SJCRH30 (cell line): ENCODE data around the gene BBS1. TPM values are rescaled to one million over a fixed set of nuclear protein-coding genes. Genes with fewer than 3 reads are reported as not detected.
"Not testable (repeated sequence)": the region's sequence is repeated elsewhere in the genome, so short reads cannot be mapped to it uniquely, and the experiment has no call there.

Experiments
- DNase-seq, 2 experiments: peaks; one replicate each; pipeline ENCODE4 v3.0.0-alpha.2; 2015 to 2020
- H3K27ac ChIP-seq: fragments of 250-450 bp; sonication (Bioruptor Pico); 2 replicates; pipeline ENCODE4 v1.5.1; 2020; ENCODE audit warnings: mild to moderate bottlenecking, moderate library complexity
- H3K27me3 ChIP-seq: fragments of 250-450 bp; sonication (Bioruptor Pico); 2 replicates; pipeline ENCODE4 v1.5.1; 2020; ENCODE audit warnings: mild to moderate bottlenecking, moderate library complexity
- H3K36me3 ChIP-seq: fragments of 250-450 bp; sonication (Bioruptor Pico); 2 replicates; pipeline ENCODE4 v1.5.1; 2020; ENCODE audit warnings: mild to moderate bottlenecking, moderate library complexity
- H3K4me1 ChIP-seq: fragments of 250-450 bp; sonication (Bioruptor Pico); 2 replicates; pipeline ENCODE4 v1.5.1; 2020; ENCODE audit warnings: mild to moderate bottlenecking, moderate library complexity
- H3K4me3 ChIP-seq: fragments of 250-450 bp; sonication (Bioruptor Pico); 2 replicates; pipeline ENCODE4 v1.5.1; 2020; ENCODE audit warnings: mild to moderate bottlenecking, moderate library complexity
- H3K9me3 ChIP-seq: fragments of 250-450 bp; sonication (Bioruptor Pico); replicated peaks from 2 replicates; pipeline ENCODE4 v1.5.1; 2020; ENCODE audit warnings: mild to moderate bottlenecking, moderate library complexity
- total RNA-seq: library from RNA; depleted of rRNA; stranded (reverse); fragments of >200 nt; shearing (Covaris generic); gene quantifications from 2 replicates; pipeline ENCODE4 v1.2.3, GENCODE V29; 2014; rRNA removed

The BBS1 gene
- 11.0 and 13.6 TPM in 2 replicates for total RNA-seq

GRCh38 chr11:66510271-66510989 is at the start of gene BBS1:
Gene BBS1, plus strand, starts transcription at chr11:66510635. Its CDS starts 25 bp downstream, at chr11:66510660.
- no peaks in the 10 kb centered on the region for H3K27me3 ChIP-seq
- H3K4me1 ChIP-seq = peaks cover 3% of the 10 kb centered on the region; the same call in 1 of the 2 replicates
- peak within 1 kb of the TSS; percentile 89 for H3K4me3 ChIP-seq
- DNase-seq = peak; percentile 84 to 86
- H3K36me3 ChIP-seq = no peaks in the 10 kb centered on the region
- no peaks in the 10 kb centered on the region for H3K9me3 ChIP-seq
- peak within 1 kb of the TSS; percentile 21 for H3K27ac ChIP-seq

GRCh38 chr11:66462010-66462409 is 48.4 kb upstream of the BBS1 start:
- DNase-seq = no peak
- H3K9me3 ChIP-seq = no peaks in the 10 kb centered on the region
- no peaks in the 10 kb centered on the region for H3K36me3 ChIP-seq
- H3K27me3 ChIP-seq = no peaks in the 10 kb centered on the region
- peaks cover 6% of the 10 kb centered on the region; the same call in 1 of the 2 replicates for H3K4me1 ChIP-seq
- H3K4me3 ChIP-seq = no peak overlapping the region
- no peak overlapping the region for H3K27ac ChIP-seq

DNA sequence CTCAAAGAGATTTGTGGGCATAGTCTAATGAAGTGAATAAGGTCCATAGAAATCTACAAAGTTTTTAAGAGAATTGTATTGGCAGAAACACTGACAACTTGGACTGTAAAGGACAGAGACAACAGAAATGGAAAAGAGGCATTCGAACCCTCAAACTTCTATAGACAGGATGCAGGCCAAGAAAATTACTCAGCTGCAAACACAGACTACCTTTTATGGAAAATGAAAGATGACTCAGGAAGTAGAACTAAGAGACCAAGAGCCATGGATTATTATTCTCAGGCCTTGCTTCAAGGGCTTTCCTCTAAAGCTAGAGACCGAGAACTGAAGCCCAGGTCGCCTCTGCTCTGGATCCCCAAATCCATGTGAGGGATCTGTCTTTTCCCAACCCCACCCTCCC is 47.5 kb upstream of the BBS1 start:
- H3K9me3 ChIP-seq = no peaks in the 10 kb centered on the region
- H3K4me1 ChIP-seq = peaks cover 6% of the 10 kb centered on the region; the same call in 1 of the 2 replicates
- H3K27ac ChIP-seq = no peak overlapping the region
- H3K4me3 ChIP-seq = no peak overlapping the region
- H3K27me3 ChIP-seq = no peaks in the 10 kb centered on the region
- no peaks in the 10 kb centered on the region for H3K36me3 ChIP-seq
- no peak for DNase-seq

GRCh38 chr11:66464116-66464515 is 46.3 kb upstream of the BBS1 start:
- H3K9me3 ChIP-seq, DNase-seq, H3K4me1 ChIP-seq, H3K36me3 ChIP-seq, H3K27me3 ChIP-seq, H3K4me3 ChIP-seq, H3K27ac ChIP-seq: not testable (repeated sequence)

GRCh38 chr11:66464916-66465315 is 45.5 kb upstream of the BBS1 start:
- Histone ChIP-seq H3K9me3 (no peaks in the 10 kb centered on the region), H3K27me3 (no peaks in the 10 kb centered on the region), H3K4me1 (peaks cover 6% of the 10 kb centered on the region; the same call in 1 of the 2 replicates), H3K27ac (no peak overlapping the region), H3K36me3 (no peaks in the 10 kb centered on the region), H3K4me3 (no peak overlapping the region)
- DNase-seq = no peak

DNA sequence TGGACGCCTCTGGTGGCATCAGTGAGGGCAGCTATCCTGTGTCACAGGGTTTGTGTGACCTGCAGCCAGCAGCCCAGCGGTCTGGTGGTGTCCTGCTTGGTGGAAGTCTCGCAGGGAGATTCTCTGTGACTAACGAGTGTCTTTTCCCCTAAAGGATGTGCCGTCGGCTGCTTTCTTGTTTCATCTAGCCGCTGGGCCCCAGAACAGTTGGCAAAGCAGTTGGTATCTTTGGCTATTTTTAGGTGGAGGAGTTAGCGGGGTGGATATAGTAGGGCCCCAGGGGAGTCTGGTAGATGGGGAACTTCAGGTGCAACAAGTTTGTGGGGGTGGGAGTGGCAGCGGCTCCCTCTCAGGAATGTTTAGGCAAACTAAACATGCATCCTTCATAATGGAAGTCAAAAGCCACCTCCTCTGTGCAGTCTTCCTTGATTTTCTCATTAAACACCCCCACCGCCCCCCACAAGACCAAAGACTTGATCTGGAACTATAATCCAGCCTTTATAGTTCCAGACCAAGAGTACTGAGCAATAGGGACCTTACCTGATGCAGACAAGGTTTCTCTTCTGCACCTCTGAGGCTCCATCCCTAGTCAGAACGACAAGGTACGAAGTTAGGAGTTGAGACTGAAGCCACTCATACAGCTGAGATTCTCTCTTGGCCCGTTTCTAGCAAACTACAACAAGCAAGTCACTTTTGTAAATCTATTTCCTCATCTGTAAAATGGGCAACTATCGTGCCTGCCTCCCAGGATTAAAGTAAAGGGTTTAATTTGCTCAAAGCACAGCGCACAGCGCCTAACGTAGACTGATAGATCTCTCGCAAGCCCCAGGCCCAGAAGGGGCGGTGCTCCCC is 44.8 kb upstream of the BBS1 start:
- Histone ChIP-seq H3K9me3 (no peaks in the 10 kb centered on the region), H3K4me3 (peak overlapping the region; percentile 63), H3K4me1 (peaks cover 6% of the 10 kb centered on the region; the same call in 1 of the 2 replicates), H3K27me3 (no peaks in the 10 kb centered on the region), H3K36me3 (no peaks in the 10 kb centered on the region), H3K27ac (no peak overlapping the region)
- peak in 1 of 2 experiments; percentile 20 for DNase-seq

- Histone ChIP-seq H3K36me3 (no peaks in the 10 kb centered on the region), H3K4me1 (peaks cover 6% of the 10 kb centered on the region; the same call in 1 of the 2 replicates), H3K9me3 (no peaks in the 10 kb centered on the region), H3K4me3 (peak within 1 kb of the TSS; percentile 63), H3K27ac (no peak within 1 kb of the TSS), H3K27me3 (no peaks in the 10 kb centered on the region)
- peak; percentile 92 to 96 for DNase-seq
Observed at GRCh38 chr11:66466225-66467033, 44.0 kb upstream of the BBS1 start, which contains the start of gene PELI3. Gene PELI3, plus strand, starts transcription at chr11:66466905. Its CDS starts 1,224 bp downstream, at chr11:66468129.

DNA sequence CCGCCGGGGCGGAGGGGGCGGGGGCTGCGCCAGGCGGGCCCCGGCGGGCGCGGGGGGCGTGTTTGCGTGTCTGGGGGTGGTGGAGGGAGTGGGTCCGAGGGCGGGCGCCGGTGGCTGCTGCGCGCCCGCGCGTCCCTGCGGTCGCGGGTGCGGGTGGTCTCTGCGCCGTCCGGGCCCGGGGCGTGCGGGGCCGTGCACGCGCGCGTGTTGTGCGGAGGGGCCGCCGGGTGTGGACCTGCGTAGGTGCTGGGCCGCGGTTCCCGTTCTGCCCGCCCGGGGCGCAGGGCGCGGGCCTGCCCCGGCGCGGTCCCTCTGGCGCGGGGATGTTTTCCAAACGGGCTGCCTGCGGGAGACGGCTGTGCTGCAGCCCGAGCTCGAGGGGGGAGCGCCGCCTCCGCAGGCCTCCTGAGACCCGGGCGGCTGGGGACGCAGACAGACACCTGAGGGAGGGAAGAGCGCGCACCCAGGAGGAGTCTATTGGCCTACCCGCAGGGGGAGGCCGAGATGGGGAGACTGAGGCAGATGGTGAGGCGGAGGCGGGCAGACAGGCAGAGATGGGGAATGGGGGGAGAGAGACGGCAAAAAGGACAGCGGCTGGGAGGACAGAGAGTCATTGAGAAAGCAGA is 43.3 kb upstream of the BBS1 start:
- Histone ChIP-seq H3K27me3 (no peaks in the 10 kb centered on the region), H3K4me3 (peak overlapping the region; percentile 63), H3K4me1 (peaks cover 6% of the 10 kb centered on the region; the same call in 1 of the 2 replicates), H3K9me3 (no peaks in the 10 kb centered on the region), H3K27ac (no peak overlapping the region), H3K36me3 (no peaks in the 10 kb centered on the region)
- peak in 1 of 2 experiments; percentile 32 for DNase-seq

GRCh38 chr11:66467756-66468155 is 42.7 kb upstream of the BBS1 start:
- H3K4me3 ChIP-seq = peak overlapping the region; percentile 63
- no peaks in the 10 kb centered on the region for H3K36me3 ChIP-seq
- no peaks in the 10 kb centered on the region for H3K9me3 ChIP-seq
- peaks cover 6% of the 10 kb centered on the region; the same call in 1 of the 2 replicates for H3K4me1 ChIP-seq
- no peak overlapping the region for H3K27ac ChIP-seq
- no peaks in the 10 kb centered on the region for H3K27me3 ChIP-seq
- DNase-seq = no peak

- Histone ChIP-seq H3K9me3 (no peaks in the 10 kb centered on the region), H3K4me3 (no peak overlapping the region), H3K36me3 (no peaks in the 10 kb centered on the region), H3K4me1 (peaks cover 6% of the 10 kb centered on the region; the same call in 1 of the 2 replicates), H3K27me3 (no peaks in the 10 kb centered on the region), H3K27ac (no peak overlapping the region)
- no peak for DNase-seq
Observed at GRCh38 chr11:66468691-66469090, 41.7 kb upstream of the BBS1 start.

DNA sequence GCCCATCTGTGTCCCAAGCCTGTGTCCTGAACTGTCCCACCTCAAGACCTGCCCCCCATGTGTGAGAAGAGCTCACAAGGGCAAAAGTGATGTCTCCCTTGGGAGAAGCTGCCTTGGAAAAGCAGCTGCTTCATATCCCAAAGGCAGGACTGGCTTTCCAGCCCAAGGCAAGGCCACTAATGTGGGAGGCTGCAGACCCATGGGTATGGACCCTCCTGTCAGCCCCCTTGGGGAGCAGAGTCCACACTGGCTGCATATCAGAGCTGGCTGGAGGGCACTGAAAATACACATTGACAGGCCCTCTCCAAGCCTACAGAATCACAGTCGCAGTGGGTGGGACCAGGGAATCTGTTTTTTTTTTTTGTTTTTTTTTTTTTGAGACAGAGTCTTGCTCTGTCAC is 41.0 kb upstream of the BBS1 start:
- H3K27ac ChIP-seq = no peak overlapping the region

DNA sequence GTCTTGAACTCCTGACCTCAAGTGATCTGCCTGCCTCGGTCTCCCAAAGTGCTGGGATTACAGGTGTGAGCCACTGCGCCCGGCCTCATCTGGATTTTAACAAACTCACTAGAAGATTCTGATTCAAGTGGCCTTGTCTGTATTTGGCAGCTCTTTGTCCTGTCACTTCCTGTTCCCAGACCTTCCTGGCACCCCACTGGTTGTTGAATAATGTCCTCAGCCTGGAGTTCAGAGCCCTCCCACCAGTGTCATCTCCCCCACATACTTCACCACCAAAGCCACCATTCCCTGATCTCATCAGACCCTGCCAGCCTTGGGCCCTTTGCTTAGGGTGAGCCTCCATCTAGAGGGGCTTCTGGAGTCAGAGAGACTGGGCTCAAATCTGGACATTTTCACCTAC is 40.4 kb upstream of the BBS1 start:
- no peak for DNase-seq
- H3K27ac ChIP-seq = no peak overlapping the region
- no peak overlapping the region for H3K4me3 ChIP-seq
- H3K4me1 ChIP-seq = peaks cover 6% of the 10 kb centered on the region; the same call in 1 of the 2 replicates
- H3K27me3 ChIP-seq = no peaks in the 10 kb centered on the region
- no peaks in the 10 kb centered on the region for H3K9me3 ChIP-seq
- no peaks in the 10 kb centered on the region for H3K36me3 ChIP-seq

More for the DNA sequence above, 41.0 kb upstream of the BBS1 start:
- Histone ChIP-seq H3K27me3 (no peaks in the 10 kb centered on the region), H3K9me3 (no peaks in the 10 kb centered on the region), H3K4me1 (peaks cover 6% of the 10 kb centered on the region; the same call in 1 of the 2 replicates), H3K36me3 (no peaks in the 10 kb centered on the region), H3K4me3 (no peak overlapping the region)
- no peak for DNase-seq

DNA sequence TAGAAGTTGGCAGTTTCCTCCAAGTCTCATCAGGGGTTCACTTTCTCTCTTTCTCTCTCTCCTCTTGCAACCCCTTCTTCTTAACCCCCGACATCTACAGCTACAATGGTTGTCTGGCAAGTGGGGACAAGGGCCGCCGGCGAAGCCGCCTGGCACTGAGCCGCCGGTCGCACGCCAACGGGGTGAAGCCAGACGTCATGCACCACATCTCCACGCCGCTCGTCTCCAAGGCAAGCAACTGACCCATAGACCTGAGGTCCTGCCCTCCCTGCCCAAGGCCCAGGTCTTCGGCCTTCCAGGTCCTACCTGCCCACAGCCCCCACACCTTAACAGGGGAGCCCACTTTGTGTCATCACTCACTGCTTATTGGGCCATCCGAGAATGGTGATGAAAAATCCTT is 39.3 kb upstream of the BBS1 start:
- Histone ChIP-seq H3K36me3 (no peaks in the 10 kb centered on the region), H3K27me3 (no peaks in the 10 kb centered on the region), H3K27ac (no peak overlapping the region), H3K9me3 (no peaks in the 10 kb centered on the region), H3K4me3 (no peak overlapping the region), H3K4me1 (no peaks in the 10 kb centered on the region; the same call in 1 of the 2 replicates)
- DNase-seq = no peak

GRCh38 chr11:66472054-66472453 is 38.4 kb upstream of the BBS1 start:
- H3K27ac ChIP-seq = no peak overlapping the region
- no peaks in the 10 kb centered on the region for H3K9me3 ChIP-seq
- no peak for DNase-seq
- no peaks in the 10 kb centered on the region; the same call in 1 of the 2 replicates for H3K4me1 ChIP-seq
- H3K36me3 ChIP-seq = no peaks in the 10 kb centered on the region
- H3K4me3 ChIP-seq = no peak overlapping the region
- no peaks in the 10 kb centered on the region for H3K27me3 ChIP-seq
